NCI-H2029 treated with DMSO at 0.1 percent for 48 hours (cell line): Measurements from ENCODE around the gene CARMIL1.

ENCODE experiments used
- DNase-seq: peaks from one replicate; lab custom pipeline; 2025; lab: John Stamatoyannopoulos, UW

CARMIL1 gene

GRCh38 chr6:25309886-25310285 is 30.7 kb downstream of the CARMIL1 start:
- DNase-seq = no peak

- no peak for DNase-seq
These were observed 32.2 kb downstream of the CARMIL1 start for GRCh38 chr6:25311331-25311840.

- no peak for DNase-seq
These were observed 33.0 kb downstream of the CARMIL1 start for GRCh38 chr6:25312034-25312620.

- DNase-seq = no peak
These were observed 33.5 kb downstream of the CARMIL1 start for GRCh38 chr6:25312703-25313102.

GRCh38 chr6:25314509-25315175 is 35.5 kb downstream of the CARMIL1 start:
- no peak for DNase-seq

- no peak for DNase-seq
These were observed 36.3 kb downstream of the CARMIL1 start for GRCh38 chr6:25315194-25316177.

- no peak for DNase-seq
These were observed 37.5 kb downstream of the CARMIL1 start for GRCh38 chr6:25316626-25317025.

GRCh38 chr6:25318589-25318988 is 39.4 kb downstream of the CARMIL1 start:
- DNase-seq = no peak

GRCh38 chr6:25320459-25320858 is 41.3 kb downstream of the CARMIL1 start:
- DNase-seq = no peak

- no peak for DNase-seq
These were observed 43.5 kb downstream of the CARMIL1 start for GRCh38 chr6:25322692-25323091.

- DNase-seq = no peak
These were observed 45.0 kb downstream of the CARMIL1 start for GRCh38 chr6:25324066-25324762.

GRCh38 chr6:25326126-25326525 is 47.0 kb downstream of the CARMIL1 start:
- no peak for DNase-seq

- DNase-seq = no peak
These were observed 47.8 kb downstream of the CARMIL1 start for GRCh38 chr6:25326960-25327359.

GRCh38 chr6:25327432-25327831 is 48.3 kb downstream of the CARMIL1 start:
- no peak for DNase-seq

GRCh38 chr6:25329161-25329817 is 50.1 kb downstream of the CARMIL1 start:
- DNase-seq = no peak

GRCh38 chr6:25329982-25330381 is 50.8 kb downstream of the CARMIL1 start:
- no peak for DNase-seq

GRCh38 chr6:25330796-25331685 is 51.9 kb downstream of the CARMIL1 start:
- no peak for DNase-seq

- no peak for DNase-seq
These were observed 53.0 kb downstream of the CARMIL1 start for GRCh38 chr6:25332165-25332564.

GRCh38 chr6:25332655-25333071 is 53.5 kb downstream of the CARMIL1 start:
- DNase-seq = no peak

- DNase-seq = no peak
These were observed 54.3 kb downstream of the CARMIL1 start for GRCh38 chr6:25333471-25333870.
